NB4 (cell line): ENCODE measurements around the gene ATP4B.

Source experiments
- CTCF ChIP-seq: IDR thresholded peaks from one replicate; pipeline ENCODE4 v1.5.1; 2012; ENCODE audit warnings: low read depth, low read length
- MAX ChIP-seq: IDR thresholded peaks from 2 replicates; pipeline ENCODE4 v1.6.1; 2011; ENCODE audit warnings: low read depth, low read length
- POLR2A ChIP-seq: IDR thresholded peaks from 2 replicates; pipeline ENCODE4 v1.6.1; 2011; ENCODE audit warnings: mild to moderate bottlenecking; ENCODE audit not compliant: insufficient read length; ENCODE audit errors: extremely low read depth

GRCh38 chr13:113639616-113640262 is 18.3 kb downstream of the ATP4B start:
- TF ChIP-seq CTCF (no peak), POLR2A (no peak), MAX (no peak)
